SK-N-MC (cell line): ENCODE measurements around the gene TYRO3.

Source experiments
- DNase-seq: peaks from one replicate; pipeline ENCODE4 v3.0.0-alpha.2; 2011; ENCODE audit warnings: low read depth, low spot score
- H3K27ac ChIP-seq: fragments of 200-600 bp; sonication (generic); 2 replicates; pipeline ENCODE4 v1.5.1; 2016; ENCODE audit warnings: mixed run types
- H3K36me3 ChIP-seq: fragments of 200-600 bp; sonication (generic); 2 replicates; pipeline ENCODE4 v1.6.1; 2017; ENCODE audit warnings: antibody characterized with exemption, low read length, mixed read lengths; ENCODE audit not compliant: insufficient read depth
- H3K4me3 ChIP-seq: fragments of 200-600 bp; sonication (generic); 2 replicates; pipeline ENCODE4 v1.5.1; 2016
- H3K9ac ChIP-seq: fragments of 200-600 bp; sonication (generic); 2 replicates; pipeline ENCODE4 v1.8.0; 2017; ENCODE audit warnings: mixed run types, mixed read lengths; ENCODE audit not compliant: insufficient read length
- H3K9me3 ChIP-seq: fragments of 200-600 bp; sonication (generic); 2 replicates; pipeline ENCODE4 v1.6.1; 2017; ENCODE audit warnings: low read depth, mild to moderate bottlenecking, antibody characterized with exemption, low read length, moderate library complexity, mixed read lengths
- EZH2 ChIP-seq: fragments of 200-600 bp; sonication (generic); IDR thresholded peaks from one replicate; pipeline ENCODE4 v1.6.1; 2017; ENCODE audit warnings: antibody characterized with exemption
- FOXP2 ChIP-seq: optimal IDR thresholded peaks from 2 replicates; pipeline ENCODE3; 2011; ENCODE audit warnings: mild to moderate bottlenecking, moderate library complexity; ENCODE audit not compliant: insufficient read depth; ENCODE audit errors: extremely low read length, control extremely low read depth
- POLR2AphosphoS5 ChIP-seq: IDR thresholded peaks from 2 replicates; pipeline ENCODE4 v1.6.1; 2012; ENCODE audit warnings: mild to moderate bottlenecking, low read depth, low read length, borderline replicate concordance

TYRO3 gene

GRCh38 chr15:41517895-41518449 is 41.0 kb upstream of the TYRO3 start:
- DNase-seq, result no peak

GRCh38 chr15:41520636-41521035 is 38.4 kb upstream of the TYRO3 start:
- no peak overlapping the region for H3K27ac ChIP-seq
- DNase-seq, result no peak
- TF ChIP-seq FOXP2, result no peak
- no peak for TF ChIP-seq EZH2
- no peak for TF ChIP-seq POLR2AphosphoS5
- H3K9ac ChIP-seq, result no peak overlapping the region
- no peaks in the 10 kb centered on the region; the same call in 1 of the 2 replicates for H3K36me3 ChIP-seq
- H3K4me3 ChIP-seq, result no peak overlapping the region
- H3K9me3 ChIP-seq, result no peaks in the 10 kb centered on the region

More at GRCh38 chr15:41517895-41518449, 41.0 kb upstream of the TYRO3 start:
- Histone ChIP-seq H3K27ac (no peak overlapping the region), H3K9ac (no peak overlapping the region), H3K36me3 (no peaks in the 10 kb centered on the region; the same call in 1 of the 2 replicates), H3K9me3 (no peaks in the 10 kb centered on the region), H3K4me3 (no peak overlapping the region)
- TF ChIP-seq EZH2, result no peak

GRCh38 chr15:41521614-41522013 is 37.4 kb upstream of the TYRO3 start:
- Histone ChIP-seq H3K9me3 (no peaks in the 10 kb centered on the region), H3K4me3 (no peak overlapping the region), H3K36me3 (peaks cover 6% of the 10 kb centered on the region; the same call in 1 of the 2 replicates), H3K27ac (no peak overlapping the region), H3K9ac (no peak overlapping the region)
- DNase-seq, result no peak
- TF ChIP-seq EZH2, result no peak
- no peak for TF ChIP-seq FOXP2
- no peak for TF ChIP-seq POLR2AphosphoS5

- Histone ChIP-seq H3K9me3 (no peaks in the 10 kb centered on the region), H3K9ac (no peak overlapping the region), H3K36me3 (peaks cover 21% of the 10 kb centered on the region; the same call in 1 of the 2 replicates), H3K27ac (no peak overlapping the region), H3K4me3 (no peak overlapping the region)
- no peak for DNase-seq
- no peak for TF ChIP-seq POLR2AphosphoS5
- TF ChIP-seq FOXP2, result no peak
- TF ChIP-seq EZH2, result no peak
Observed at GRCh38 chr15:41523097-41523496, 35.9 kb upstream of the TYRO3 start.

- TF ChIP-seq FOXP2 (no peak), EZH2 (no peak), POLR2AphosphoS5 (no peak)
- Histone ChIP-seq H3K4me3 (no peak overlapping the region), H3K27ac (no peak overlapping the region), H3K36me3 (peaks cover 64% of the 10 kb centered on the region; the same call in 1 of the 2 replicates), H3K9ac (no peak overlapping the region), H3K9me3 (no peaks in the 10 kb centered on the region)
- no peak for DNase-seq
Observed at GRCh38 chr15:41530363-41530956, 28.6 kb upstream of the TYRO3 start.

GRCh38 chr15:41535544-41535943 is 23.5 kb upstream of the TYRO3 start:
- H3K4me3 ChIP-seq, result no peak overlapping the region
- H3K36me3 ChIP-seq, result peaks cover 37% of the 10 kb centered on the region; the same call in 1 of the 2 replicates
- TF ChIP-seq FOXP2 (no peak), EZH2 (no peak), POLR2AphosphoS5 (no peak)
- no peaks in the 10 kb centered on the region for H3K9me3 ChIP-seq
- H3K9ac ChIP-seq, result no peak overlapping the region
- no peak overlapping the region for H3K27ac ChIP-seq
- DNase-seq, result no peak

- no peak for DNase-seq
- peaks cover 30% of the 10 kb centered on the region; the same call in 1 of the 2 replicates for H3K36me3 ChIP-seq
- no peaks in the 10 kb centered on the region for H3K9me3 ChIP-seq
- TF ChIP-seq FOXP2 (no peak), POLR2AphosphoS5 (no peak), EZH2 (no peak)
- no peak overlapping the region for H3K4me3 ChIP-seq
- no peak overlapping the region for H3K27ac ChIP-seq
- H3K9ac ChIP-seq, result no peak overlapping the region
Observed at GRCh38 chr15:41536866-41537265, 22.1 kb upstream of the TYRO3 start.

GRCh38 chr15:41543521-41543870 is 15.5 kb upstream of the TYRO3 start:
- Histone ChIP-seq H3K9me3 (no peaks in the 10 kb centered on the region), H3K4me3 (peak overlapping the region; percentile 83), H3K27ac (no peak overlapping the region), H3K36me3 (no peaks in the 10 kb centered on the region), H3K9ac (peak overlapping the region; percentile 86)
- TF ChIP-seq EZH2 (no peak), POLR2AphosphoS5 (no peak), FOXP2 (no peak)
- no peak for DNase-seq

GRCh38 chr15:41544650-41545015 is 14.4 kb upstream of the TYRO3 start:
- Histone ChIP-seq H3K9ac (no peak overlapping the region), H3K9me3 (no peaks in the 10 kb centered on the region), H3K36me3 (no peaks in the 10 kb centered on the region), H3K27ac (no peak overlapping the region), H3K4me3 (no peak overlapping the region)
- no peak for DNase-seq
- TF ChIP-seq EZH2 (no peak), POLR2AphosphoS5 (no peak)
